ENCODE data around the gene ASF1A. TPM values are rescaled to one million over a fixed set of nuclear protein-coding genes. Genes with fewer than 3 reads are reported as not detected.

The ASF1A gene
- total RNA-seq, 2 donors from 2014 or later = 9.2 to 16.1 TPM

DNA sequence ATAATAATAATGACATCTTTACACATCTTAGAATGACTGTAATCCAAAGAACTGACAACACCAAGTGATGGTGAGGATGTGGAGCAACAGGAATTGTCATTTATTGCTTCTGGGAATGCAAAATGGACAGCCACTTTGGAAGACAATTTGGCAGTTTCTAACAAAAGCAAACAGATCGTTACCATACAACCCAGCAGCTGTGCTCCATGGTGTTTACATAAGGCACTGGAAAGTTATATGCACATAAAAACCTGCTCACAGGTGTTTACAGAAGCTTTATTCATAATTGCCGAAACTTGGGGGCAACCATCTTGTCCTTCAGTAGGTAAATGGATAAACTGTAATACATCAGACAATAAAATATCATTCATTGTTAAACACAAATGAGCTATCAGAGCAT, 18.3 kb upstream of the ASF1A start:
- no peaks in the 10 kb centered on the region for H3K9me3 ChIP-seq
- H3K27ac ChIP-seq = no peak overlapping the region
- no peaks in the 10 kb centered on the region for H3K27me3 ChIP-seq
- no peaks in the 10 kb centered on the region for H3K4me1 ChIP-seq
- H3K36me3 ChIP-seq = no peaks in the 10 kb centered on the region
- TF ChIP-seq, protein P1, sequence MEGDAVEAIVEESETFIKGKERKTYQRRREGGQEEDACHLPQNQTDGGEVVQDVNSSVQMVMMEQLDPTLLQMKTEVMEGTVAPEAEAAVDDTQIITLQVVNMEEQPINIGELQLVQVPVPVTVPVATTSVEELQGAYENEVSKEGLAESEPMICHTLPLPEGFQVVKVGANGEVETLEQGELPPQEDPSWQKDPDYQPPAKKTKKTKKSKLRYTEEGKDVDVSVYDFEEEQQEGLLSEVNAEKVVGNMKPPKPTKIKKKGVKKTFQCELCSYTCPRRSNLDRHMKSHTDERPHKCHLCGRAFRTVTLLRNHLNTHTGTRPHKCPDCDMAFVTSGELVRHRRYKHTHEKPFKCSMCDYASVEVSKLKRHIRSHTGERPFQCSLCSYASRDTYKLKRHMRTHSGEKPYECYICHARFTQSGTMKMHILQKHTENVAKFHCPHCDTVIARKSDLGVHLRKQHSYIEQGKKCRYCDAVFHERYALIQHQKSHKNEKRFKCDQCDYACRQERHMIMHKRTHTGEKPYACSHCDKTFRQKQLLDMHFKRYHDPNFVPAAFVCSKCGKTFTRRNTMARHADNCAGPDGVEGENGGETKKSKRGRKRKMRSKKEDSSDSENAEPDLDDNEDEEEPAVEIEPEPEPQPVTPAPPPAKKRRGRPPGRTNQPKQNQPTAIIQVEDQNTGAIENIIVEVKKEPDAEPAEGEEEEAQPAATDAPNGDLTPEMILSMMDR (IDR thresholded peaks at IDR 0.05) = no peak
- DNase-seq (ENCODE audit: low spot score) = no peak
- H3K4me3 ChIP-seq = no peak overlapping the region

DNA sequence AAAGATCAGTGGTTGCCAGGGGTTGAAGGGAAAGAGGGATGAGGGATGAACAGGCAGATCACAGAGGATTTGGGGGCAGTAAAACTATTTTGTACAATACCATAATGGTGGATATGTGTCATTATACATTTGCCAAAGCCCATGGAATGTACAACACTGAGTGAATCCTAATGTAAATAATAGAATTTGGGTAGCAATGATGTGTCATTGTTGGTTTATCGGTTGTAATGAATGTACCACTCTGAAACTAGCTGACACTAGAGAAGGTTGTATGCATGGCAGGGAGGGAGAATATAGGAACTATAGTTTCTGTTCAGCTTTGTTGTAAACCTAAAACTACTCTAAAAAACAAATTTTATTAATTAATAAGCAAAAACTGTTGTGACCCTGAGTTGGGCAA, 17.8 kb upstream of the ASF1A start:
- DNase-seq (ENCODE audit: low spot score) = no peak
- no peaks in the 10 kb centered on the region for H3K9me3 ChIP-seq
- no peak overlapping the region for H3K27ac ChIP-seq
- no peaks in the 10 kb centered on the region for H3K27me3 ChIP-seq
- H3K4me3 ChIP-seq = no peak overlapping the region
- no peaks in the 10 kb centered on the region for H3K36me3 ChIP-seq
- TF ChIP-seq, protein P1 (IDR thresholded peaks at IDR 0.05) = no peak
- H3K4me1 ChIP-seq = peaks cover 0 to under 1% of the 10 kb centered on the region in 2 donors

DNA sequence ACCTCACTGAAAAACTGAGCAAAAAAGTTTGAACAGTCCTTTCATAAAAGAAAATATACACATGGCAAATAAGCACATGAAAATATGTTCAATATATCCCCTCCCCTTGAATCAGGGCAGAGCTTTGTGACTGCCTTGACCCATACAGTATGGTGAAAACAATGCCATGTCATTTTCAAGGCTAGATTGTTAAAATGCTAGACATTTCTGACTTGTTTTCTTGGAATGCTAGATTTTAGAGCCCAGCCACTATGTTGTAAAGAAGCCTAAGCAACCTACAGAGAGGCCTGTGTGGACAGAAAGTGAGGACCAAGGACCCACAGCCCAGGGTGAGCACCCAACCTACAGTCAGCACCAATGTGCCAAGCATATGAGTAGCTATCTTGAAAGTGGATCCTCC, 17.1 kb upstream of the ASF1A start:
- peaks cover 0 to 6% of the 10 kb centered on the region in 2 donors for H3K4me1 ChIP-seq
- H3K9me3 ChIP-seq = no peaks in the 10 kb centered on the region
- H3K4me3 ChIP-seq = no peak overlapping the region
- H3K36me3 ChIP-seq = no peaks in the 10 kb centered on the region
- TF ChIP-seq, protein P1 (IDR thresholded peaks at IDR 0.05) = no peak
- H3K27me3 ChIP-seq = no peaks in the 10 kb centered on the region
- H3K27ac ChIP-seq = no peak overlapping the region
- no peak for DNase-seq (ENCODE audit: low spot score)

- TF ChIP-seq, protein P1 (IDR thresholded peaks at IDR 0.05) = no peak
- Histone ChIP-seq H3K9me3 (no peaks in the 10 kb centered on the region), H3K4me1 (peaks cover 0 to 10% of the 10 kb centered on the region in 2 donors), H3K27me3 (no peaks in the 10 kb centered on the region), H3K27ac (no peak overlapping the region), H3K36me3 (no peaks in the 10 kb centered on the region), H3K4me3 (no peak overlapping the region)
- no peak for DNase-seq (ENCODE audit: low spot score)
These were observed 16.1 kb upstream of the ASF1A start for GRCh38 chr6:118877806-118878205.

- Histone ChIP-seq H3K36me3 (no peaks in the 10 kb centered on the region), H3K9me3 (no peaks in the 10 kb centered on the region), H3K4me1 (peaks cover 0 to 10% of the 10 kb centered on the region in 2 donors), H3K27me3 (no peaks in the 10 kb centered on the region), H3K4me3 (no peak overlapping the region), H3K27ac (no peak overlapping the region)
- TF ChIP-seq, protein P1 (IDR thresholded peaks at IDR 0.05) = no peak
- no peak for DNase-seq (ENCODE audit: low spot score)
These were observed 12.3 kb upstream of the ASF1A start for GRCh38 chr6:118881440-118882313.
